Middle frontal gyrus (tissue), 1 donor: Measurements from ENCODE around the gene SLCO6A1.
"Not testable (repeated sequence)": the region's sequence is repeated elsewhere in the genome, so short reads cannot be mapped to it uniquely, and the experiment has no call there.

Source experiments
- DNase-seq: peaks from one replicate; pipeline ENCODE4 v3.0.0-alpha.2; 2015; ENCODE audit warnings: low spot score; ENCODE audit errors: extremely low spot score

SLCO6A1 gene

GRCh38 chr5:102498271-102499034, at the start of gene SLCO6A1:
Gene SLCO6A1 (minus strand): TSS chr5:102499001. CDS start chr5:102498844, 157 bp downstream.
- no peak for DNase-seq

GRCh38 chr5:102547141-102548035, 48.6 kb upstream of the SLCO6A1 start:
- no peak for DNase-seq

- no peak for DNase-seq
Observed at GRCh38 chr5:102545175-102545574, 46.4 kb upstream of the SLCO6A1 start.

- DNase-seq = no peak
Observed at GRCh38 chr5:102542057-102542456, 43.3 kb upstream of the SLCO6A1 start.

- DNase-seq = no peak
Observed at GRCh38 chr5:102539996-102540728, 41.4 kb upstream of the SLCO6A1 start.

GRCh38 chr5:102539562-102539961, 40.8 kb upstream of the SLCO6A1 start:
- no peak for DNase-seq

GRCh38 chr5:102537011-102537410, 38.2 kb upstream of the SLCO6A1 start:
- no peak for DNase-seq

GRCh38 chr5:102536323-102536928, 37.6 kb upstream of the SLCO6A1 start:
- DNase-seq = no peak

GRCh38 chr5:102532123-102532522, 33.3 kb upstream of the SLCO6A1 start:
- no peak for DNase-seq

GRCh38 chr5:102531506-102531905, 32.7 kb upstream of the SLCO6A1 start:
- no peak for DNase-seq

- DNase-seq = no peak
Observed at GRCh38 chr5:102529447-102529846, 30.6 kb upstream of the SLCO6A1 start.

GRCh38 chr5:102529031-102529430, 30.2 kb upstream of the SLCO6A1 start:
- no peak for DNase-seq

- no peak for DNase-seq
Observed at GRCh38 chr5:102528600-102528999, 29.8 kb upstream of the SLCO6A1 start.

GRCh38 chr5:102527547-102527946, 28.7 kb upstream of the SLCO6A1 start:
- no peak for DNase-seq

GRCh38 chr5:102523541-102524175, 24.9 kb upstream of the SLCO6A1 start:
- no peak for DNase-seq

- DNase-seq = peak; percentile 9
Observed at GRCh38 chr5:102511666-102512065, 12.9 kb upstream of the SLCO6A1 start.

GRCh38 chr5:102491261-102491914, 7.4 kb downstream of the SLCO6A1 start:
- not testable (repeated sequence) for DNase-seq

- no peak for DNase-seq
Observed at GRCh38 chr5:102483736-102484135, 15.1 kb downstream of the SLCO6A1 start.

- no peak for DNase-seq
Observed at GRCh38 chr5:102481054-102481715, 17.6 kb downstream of the SLCO6A1 start.

- no peak for DNase-seq
Observed at GRCh38 chr5:102453716-102454115, 45.1 kb downstream of the SLCO6A1 start.
